Hematopoietic multipotent progenitor cell (in vitro differentiated cells): ENCODE results near the gene MAST3. TPM values are rescaled to one million over a fixed set of nuclear protein-coding genes. Genes with fewer than 3 reads are reported as not detected.
"Not testable (repeated sequence)": the region's sequence is repeated elsewhere in the genome, so short reads cannot be mapped to it uniquely, and the experiment has no call there.

ENCODE experiments used
- DNase-seq, 3 donors: peaks; one replicate each; pipeline ENCODE4 v3.0.0-alpha.2; 2011 to 2015; ENCODE audit warnings: low read depth in 2 of 3, low spot score in 2 of 3
- total RNA-seq: library from RNA; depleted of rRNA; stranded (reverse); fragments of >200 nt; gene quantifications from one replicate; pipeline ENCODE4 v1.2.3, GENCODE V29; 2012

MAST3 gene
- total RNA-seq, 1 donor = 8.1 TPM

- DNase-seq = no peak
Observed at GRCh38 chr19:18085702-18086457, 11.7 kb upstream of the MAST3 start.

GRCh38 chr19:18086590-18087138, 10.9 kb upstream of the MAST3 start, which contains the start of gene IL12RB1:
TSS of gene IL12RB1 (minus strand) at chr19:18086934. CDS start at chr19:18086823, 111 bp downstream.
- peak in 1 of 3 donors; percentile 63 for DNase-seq

GRCh38 chr19:18089096-18089541, 8.5 kb upstream of the MAST3 start:
- peak in 2 of 3 donors; percentile 81 to 86 for DNase-seq

GRCh38 chr19:18089726-18090125, 7.9 kb upstream of the MAST3 start:
- no peak for DNase-seq

GRCh38 chr19:18090545-18091216, 6.9 kb upstream of the MAST3 start:
- DNase-seq = no peak

GRCh38 chr19:18091217-18091608, 6.4 kb upstream of the MAST3 start:
- peak in 2 of 3 donors; percentile 83 to 91 for DNase-seq

GRCh38 chr19:18093439-18094161, 4.0 kb upstream of the MAST3 start:
- no peak for DNase-seq

- no peak for DNase-seq
Observed at GRCh38 chr19:18096258-18096657, 1.3 kb upstream of the MAST3 start.

GRCh38 chr19:18097993-18098890, 664 bp downstream of the MAST3 start:
- DNase-seq = no peak

- DNase-seq = peak in 1 of 3 donors; percentile 45
Observed at GRCh38 chr19:18098891-18099622, 1.5 kb downstream of the MAST3 start.

GRCh38 chr19:18099623-18099995, 2.0 kb downstream of the MAST3 start:
- DNase-seq = no peak

GRCh38 chr19:18100710-18101109, 3.1 kb downstream of the MAST3 start:
- no peak for DNase-seq

- no peak for DNase-seq
Observed at GRCh38 chr19:18101268-18101667, 3.7 kb downstream of the MAST3 start.

- DNase-seq = no peak
Observed at GRCh38 chr19:18102916-18103542, 5.5 kb downstream of the MAST3 start.

GRCh38 chr19:18104793-18105131, 7.2 kb downstream of the MAST3 start:
- no peak for DNase-seq

GRCh38 chr19:18105259-18105658, 7.7 kb downstream of the MAST3 start:
- DNase-seq = not testable (repeated sequence)

- DNase-seq = no peak
Observed at GRCh38 chr19:18107235-18107634, 9.7 kb downstream of the MAST3 start.

- no peak for DNase-seq
Observed at GRCh38 chr19:18108897-18109296, 11.3 kb downstream of the MAST3 start.

- peak in 1 of 3 donors; percentile 46 for DNase-seq
Observed at GRCh38 chr19:18109341-18109732, 11.8 kb downstream of the MAST3 start.
